HFFc6 (cell line): ENCODE results near the gene SHLD1. TPM values are rescaled to one million over a fixed set of nuclear protein-coding genes. Genes with fewer than 3 reads are reported as not detected.

Experiments
- DNase-seq: peaks from one replicate; pipeline ENCODE4 v3.0.0-alpha.2; 2018
- H3K27ac Mint-ChIP-seq: 2 replicates; pipeline ENCODE4 v1.8.0; 2020; ENCODE audit warnings: mild to moderate bottlenecking, mixed read lengths
- H3K27me3 Mint-ChIP-seq: 2 replicates; pipeline ENCODE4 v1.8.0; 2021; ENCODE audit warnings: mild to moderate bottlenecking, moderate library complexity, mixed read lengths; ENCODE audit not compliant: insufficient read depth
- H3K36me3 Mint-ChIP-seq: 2 replicates; pipeline ENCODE4 v1.8.0; 2021; ENCODE audit warnings: low read depth, mixed read lengths
- H3K4me1 Mint-ChIP-seq: 2 replicates; pipeline ENCODE4 v1.8.0; 2020; ENCODE audit warnings: low read depth, mixed read lengths
- H3K4me3 Mint-ChIP-seq: 2 replicates; pipeline ENCODE4 v1.8.0; 2020; ENCODE audit warnings: mild to moderate bottlenecking, moderate library complexity, mixed read lengths
- H3K9me3 Mint-ChIP-seq: 2 replicates; pipeline ENCODE4 v1.8.0; 2020; ENCODE audit warnings: mild to moderate bottlenecking, mixed read lengths
- total RNA-seq, 6 experiments: library from RNA; stranded (reverse); fragmentation: NEBNext Ultra II Directional; extraction: Animal tissue kit (Norgen Biotek cat#: 25700); gene quantifications; 2 replicates in 1 of 6; 3 replicates in 5 of 6; pipeline ENCODE4 v1.2.3, GENCODE V29; 2021
- TF ChIP-seq, protein P1 (sequence below): fragments of 200-600 bp; sonication (generic); IDR thresholded peaks from 2 replicates; pipeline ENCODE4 v1.5.0; 2021; ENCODE audit warnings: antibody characterized with exemption, mild to moderate bottlenecking

The SHLD1 gene
- total RNA-seq, 6 experiments from 2014 or later, result 3.5 to 4.4 (median 3.8) TPM

DNA sequence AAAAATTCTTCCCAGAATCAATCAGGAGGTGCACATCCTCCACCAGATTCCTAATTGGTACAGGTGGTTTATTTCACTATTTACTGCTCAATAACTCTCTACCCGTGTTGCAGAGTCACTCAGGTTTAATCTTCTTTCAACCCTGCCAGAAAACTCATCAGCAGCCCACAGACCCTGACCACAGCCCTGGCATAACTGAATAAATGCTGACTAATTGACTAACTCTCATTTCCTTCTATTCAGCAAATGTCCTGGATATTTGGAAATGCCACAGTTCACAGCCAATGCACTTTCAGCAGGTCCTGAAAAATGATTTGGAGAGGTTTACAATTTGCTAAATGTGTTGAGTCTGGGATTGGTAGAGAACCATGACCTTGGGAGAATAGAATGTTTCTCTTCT lies 137.8 kb downstream of the SHLD1 start:
- Mint-ChIP-seq H3K4me3 (no peak overlapping the region), H3K27me3 (peaks cover 45% of the 10 kb centered on the region), H3K27ac (no peak overlapping the region), H3K4me1 (no peaks in the 10 kb centered on the region), H3K36me3 (no peaks in the 10 kb centered on the region), H3K9me3 (no peaks in the 10 kb centered on the region)
- TF ChIP-seq, protein P1, sequence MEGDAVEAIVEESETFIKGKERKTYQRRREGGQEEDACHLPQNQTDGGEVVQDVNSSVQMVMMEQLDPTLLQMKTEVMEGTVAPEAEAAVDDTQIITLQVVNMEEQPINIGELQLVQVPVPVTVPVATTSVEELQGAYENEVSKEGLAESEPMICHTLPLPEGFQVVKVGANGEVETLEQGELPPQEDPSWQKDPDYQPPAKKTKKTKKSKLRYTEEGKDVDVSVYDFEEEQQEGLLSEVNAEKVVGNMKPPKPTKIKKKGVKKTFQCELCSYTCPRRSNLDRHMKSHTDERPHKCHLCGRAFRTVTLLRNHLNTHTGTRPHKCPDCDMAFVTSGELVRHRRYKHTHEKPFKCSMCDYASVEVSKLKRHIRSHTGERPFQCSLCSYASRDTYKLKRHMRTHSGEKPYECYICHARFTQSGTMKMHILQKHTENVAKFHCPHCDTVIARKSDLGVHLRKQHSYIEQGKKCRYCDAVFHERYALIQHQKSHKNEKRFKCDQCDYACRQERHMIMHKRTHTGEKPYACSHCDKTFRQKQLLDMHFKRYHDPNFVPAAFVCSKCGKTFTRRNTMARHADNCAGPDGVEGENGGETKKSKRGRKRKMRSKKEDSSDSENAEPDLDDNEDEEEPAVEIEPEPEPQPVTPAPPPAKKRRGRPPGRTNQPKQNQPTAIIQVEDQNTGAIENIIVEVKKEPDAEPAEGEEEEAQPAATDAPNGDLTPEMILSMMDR, result no peak
- no peak for DNase-seq

DNA sequence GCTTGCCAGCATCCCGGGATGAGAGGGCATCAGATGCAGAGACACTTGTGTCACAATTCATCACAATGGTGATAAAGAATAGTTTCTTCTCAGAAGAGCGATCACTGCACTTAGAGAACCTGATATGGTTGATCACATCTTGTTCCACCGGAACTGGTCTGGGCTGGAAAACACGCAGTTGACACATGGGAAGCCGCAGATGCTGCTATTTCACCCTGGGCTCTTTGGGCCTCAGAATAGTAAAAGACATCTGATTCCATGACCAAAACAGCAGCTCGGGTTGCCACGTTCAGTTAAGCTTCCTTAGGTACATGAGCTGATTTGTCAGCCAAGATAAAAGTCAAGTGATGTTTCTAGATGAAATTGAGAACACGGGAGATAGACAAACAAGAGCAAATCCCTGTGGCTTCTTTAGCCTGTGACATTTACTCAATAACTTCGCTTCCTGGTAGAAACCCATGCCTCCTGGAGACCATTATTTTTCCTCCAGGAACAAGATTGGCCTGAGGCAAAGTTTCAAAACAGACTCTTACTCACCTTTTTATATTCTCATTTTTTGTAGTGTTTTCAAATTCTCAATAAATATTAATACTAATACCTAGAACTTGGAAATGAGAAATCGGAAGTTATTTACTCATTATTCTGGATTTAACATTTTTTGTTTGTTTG lies 140.7 kb downstream of the SHLD1 start:
- TF ChIP-seq, protein P1, result no peak

DNA sequence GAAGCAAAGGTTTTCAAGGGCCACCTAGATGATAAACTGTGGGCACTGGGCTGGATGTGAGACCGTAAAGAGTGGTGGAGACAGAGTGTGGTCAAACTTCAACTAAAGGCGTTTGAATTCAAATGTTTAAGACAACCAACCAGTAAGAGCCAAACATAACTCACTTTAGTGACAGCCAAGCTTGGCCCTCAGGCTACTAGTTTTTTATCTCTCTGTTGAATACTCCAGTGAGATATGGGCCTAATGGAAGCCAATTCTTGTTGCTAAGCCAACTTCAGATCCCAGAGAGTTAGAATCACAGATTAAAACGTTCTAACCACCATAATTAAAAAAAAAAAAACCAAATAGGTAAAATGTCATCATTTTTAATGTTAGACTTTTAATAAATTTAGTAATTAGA lies 142.9 kb downstream of the SHLD1 start:
- TF ChIP-seq, protein P1, result no peak
- no peak overlapping the region for H3K4me3 Mint-ChIP-seq
- peaks cover 23% of the 10 kb centered on the region for H3K27me3 Mint-ChIP-seq
- no peak for DNase-seq
- H3K4me1 Mint-ChIP-seq, result no peaks in the 10 kb centered on the region
- H3K9me3 Mint-ChIP-seq, result no peaks in the 10 kb centered on the region
- H3K36me3 Mint-ChIP-seq, result no peaks in the 10 kb centered on the region
- H3K27ac Mint-ChIP-seq, result no peak overlapping the region

More for the DNA sequence above, 140.7 kb downstream of the SHLD1 start:
- Mint-ChIP-seq H3K27me3 (peaks cover 28% of the 10 kb centered on the region), H3K4me1 (no peaks in the 10 kb centered on the region), H3K27ac (no peak overlapping the region), H3K9me3 (no peaks in the 10 kb centered on the region), H3K4me3 (no peak overlapping the region), H3K36me3 (no peaks in the 10 kb centered on the region)
- DNase-seq, result no peak

DNA sequence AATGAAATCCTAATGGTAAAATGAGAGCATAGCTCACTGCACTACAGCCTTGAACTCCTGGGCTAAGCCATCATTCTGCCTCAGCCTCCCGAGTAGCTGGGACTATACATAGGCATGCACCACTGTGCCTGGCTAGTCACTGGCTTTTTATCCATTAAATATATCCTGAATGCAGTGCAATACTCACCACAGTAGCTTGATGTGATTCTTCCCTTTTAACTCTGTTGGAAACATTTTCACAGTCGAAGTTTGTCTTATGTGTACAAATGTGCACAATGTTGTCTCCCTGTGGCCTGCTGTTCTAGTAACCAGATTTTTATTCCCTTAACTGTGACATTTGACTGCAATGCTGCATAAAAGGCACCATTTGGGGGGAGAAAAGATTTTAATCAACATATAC lies 143.4 kb downstream of the SHLD1 start:
- no peak for DNase-seq
- TF ChIP-seq, protein P1, result no peak
- Mint-ChIP-seq H3K36me3 (no peaks in the 10 kb centered on the region), H3K27ac (no peak overlapping the region), H3K4me3 (no peak overlapping the region), H3K4me1 (no peaks in the 10 kb centered on the region), H3K27me3 (peaks cover 19% of the 10 kb centered on the region), H3K9me3 (no peaks in the 10 kb centered on the region)

DNA sequence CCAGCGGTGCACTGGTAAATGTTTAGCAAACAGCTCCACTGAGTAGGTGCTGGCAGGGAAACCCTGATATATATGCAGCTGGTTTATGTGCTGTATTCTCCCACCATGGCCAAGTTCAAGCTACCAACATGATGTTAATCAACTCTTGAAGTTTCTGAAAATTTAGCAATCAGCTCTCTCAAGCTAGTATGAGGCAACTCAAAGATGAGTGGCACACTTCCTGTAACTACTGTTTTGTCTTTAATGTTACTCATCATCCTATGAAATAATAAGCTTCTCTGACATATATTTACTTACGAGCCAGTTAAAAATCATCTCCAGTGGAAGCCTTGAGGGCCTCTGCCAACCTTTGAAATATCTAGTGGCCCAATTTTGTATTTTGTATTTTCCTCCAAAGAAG lies 145.4 kb downstream of the SHLD1 start:
- no peak overlapping the region for H3K4me3 Mint-ChIP-seq
- no peaks in the 10 kb centered on the region for H3K4me1 Mint-ChIP-seq
- DNase-seq, result no peak
- H3K9me3 Mint-ChIP-seq, result no peaks in the 10 kb centered on the region
- H3K27ac Mint-ChIP-seq, result no peak overlapping the region
- peaks cover 10% of the 10 kb centered on the region for H3K27me3 Mint-ChIP-seq
- H3K36me3 Mint-ChIP-seq, result no peaks in the 10 kb centered on the region
- TF ChIP-seq, protein P1, result no peak
